Vagina (tissue), 2 donors: ENCODE measurements around the gene LRRC9. TPM values are rescaled to one million over a fixed set of nuclear protein-coding genes. Genes with fewer than 3 reads are reported as not detected.

Experiments
- DNase-seq, 2 donors: peaks; one replicate each; pipeline ENCODE4 v3.0.0-alpha.2; 2017; ENCODE audit errors: extremely low spot score in 2 of 2
- H3K27ac ChIP-seq: fragments of 200-600 bp; sonication (generic); one replicate; pipeline ENCODE4 v1.5.1; 2019
- H3K27me3 ChIP-seq: fragments of 200-600 bp; sonication (generic); one replicate; pipeline ENCODE4 v1.5.1; 2019
- H3K36me3 ChIP-seq, 2 donors: fragments of 200-600 bp; sonication (generic); one replicate each; pipeline ENCODE4 v1.5.1; 2017 to 2019
- H3K4me1 ChIP-seq: fragments of 200-600 bp; sonication (generic); one replicate; pipeline ENCODE4 v1.5.1; 2019
- H3K4me3 ChIP-seq, 2 donors: fragments of 200-600 bp; sonication (generic); 1 replicate in 1 of 2; 2 replicates in 1 of 2; pipeline ENCODE4 v1.5.1; 2016 to 2019
- H3K9me3 ChIP-seq: fragments of 200-600 bp; sonication (generic); one replicate; pipeline ENCODE4 v1.5.1; 2019
- POLR2A ChIP-seq, 2 donors: fragments of 450-650 bp; IDR thresholded peaks; one replicate each; pipeline ENCODE4 v1.6.1; 2017; ENCODE audit warnings: antibody characterized with exemption in 2 of 2, mild to moderate bottlenecking in 2 of 2, moderate library complexity in 2 of 2
- POLR2AphosphoS5 ChIP-seq, 2 donors: sonication (generic); formaldehyde crosslinking; IDR thresholded peaks; one replicate each; pipeline ENCODE4 v1.9.0; 2017; ENCODE audit warnings: antibody characterized with exemption in 2 of 2, mild to moderate bottlenecking in 2 of 2, low read depth in 1 of 2; ENCODE audit not compliant: insufficient read depth in 1 of 2
- intact Hi-C: fragments of 100-400 bp; cut with DNase I; formaldehyde crosslinking; loops from one replicate; pipeline ENCODE4 v1.15.1; 2023
- total RNA-seq: library from RNA; depleted of rRNA; stranded (reverse); fragments of >200 nt; gene quantifications from one replicate; pipeline ENCODE4 v1.2.3, GENCODE V29; 2016
- TF ChIP-seq, protein P1 (sequence below), 3 experiments: fragments of 450-650 bp in 2 of 3; fragments of 200-600 bp in 1 of 3; sonication (generic) in 1 of 3; IDR thresholded peaks; one replicate each; pipeline ENCODE4 v1.5.1; 2017 to 2019; ENCODE audit warnings: antibody characterized with exemption in 3 of 3, mild to moderate bottlenecking in 2 of 3, moderate library complexity in 2 of 3

LRRC9 gene
- total RNA-seq, 1 donor from 2014 or later, result 3.2 TPM

DNA sequence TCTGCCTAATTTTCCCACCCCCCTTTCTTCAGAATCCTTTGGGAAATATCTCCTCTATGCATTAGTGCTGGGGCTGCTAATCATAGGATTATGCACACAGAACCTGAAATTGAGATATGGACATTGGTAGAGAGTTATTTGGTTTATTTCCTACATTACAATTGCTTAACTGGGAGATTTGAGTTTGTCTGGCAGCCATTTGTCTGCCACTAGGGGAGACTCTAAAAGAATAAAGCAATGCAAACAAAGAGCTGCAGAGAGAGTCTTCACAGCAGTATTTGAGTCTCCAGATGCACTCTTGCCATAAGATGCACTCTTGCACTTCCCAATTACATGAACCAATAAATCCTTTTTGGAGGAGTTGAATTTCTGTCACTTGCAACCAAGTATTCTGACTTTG, 159.8 kb downstream of the LRRC9 start:
- H3K27me3 ChIP-seq, result no peaks in the 10 kb centered on the region
- no peak for TF ChIP-seq POLR2A (IDR thresholded peaks at IDR 0.05)
- TF ChIP-seq, protein P1, sequence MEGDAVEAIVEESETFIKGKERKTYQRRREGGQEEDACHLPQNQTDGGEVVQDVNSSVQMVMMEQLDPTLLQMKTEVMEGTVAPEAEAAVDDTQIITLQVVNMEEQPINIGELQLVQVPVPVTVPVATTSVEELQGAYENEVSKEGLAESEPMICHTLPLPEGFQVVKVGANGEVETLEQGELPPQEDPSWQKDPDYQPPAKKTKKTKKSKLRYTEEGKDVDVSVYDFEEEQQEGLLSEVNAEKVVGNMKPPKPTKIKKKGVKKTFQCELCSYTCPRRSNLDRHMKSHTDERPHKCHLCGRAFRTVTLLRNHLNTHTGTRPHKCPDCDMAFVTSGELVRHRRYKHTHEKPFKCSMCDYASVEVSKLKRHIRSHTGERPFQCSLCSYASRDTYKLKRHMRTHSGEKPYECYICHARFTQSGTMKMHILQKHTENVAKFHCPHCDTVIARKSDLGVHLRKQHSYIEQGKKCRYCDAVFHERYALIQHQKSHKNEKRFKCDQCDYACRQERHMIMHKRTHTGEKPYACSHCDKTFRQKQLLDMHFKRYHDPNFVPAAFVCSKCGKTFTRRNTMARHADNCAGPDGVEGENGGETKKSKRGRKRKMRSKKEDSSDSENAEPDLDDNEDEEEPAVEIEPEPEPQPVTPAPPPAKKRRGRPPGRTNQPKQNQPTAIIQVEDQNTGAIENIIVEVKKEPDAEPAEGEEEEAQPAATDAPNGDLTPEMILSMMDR (IDR thresholded peaks at IDR 0.05), result no peak
- TF ChIP-seq POLR2AphosphoS5 (IDR thresholded peaks at IDR 0.05; ENCODE audit: insufficient read depth in 1 of 2, low read depth in 1 of 2), result no peak
- no peaks in the 10 kb centered on the region for H3K9me3 ChIP-seq
- intact Hi-C loops, result no loop called here
- no peak for DNase-seq
- H3K27ac ChIP-seq, result no peak overlapping the region
- H3K4me3 ChIP-seq, result no peak overlapping the region
- no peaks in the 10 kb centered on the region for H3K36me3 ChIP-seq
- H3K4me1 ChIP-seq, result no peaks in the 10 kb centered on the region

DNA sequence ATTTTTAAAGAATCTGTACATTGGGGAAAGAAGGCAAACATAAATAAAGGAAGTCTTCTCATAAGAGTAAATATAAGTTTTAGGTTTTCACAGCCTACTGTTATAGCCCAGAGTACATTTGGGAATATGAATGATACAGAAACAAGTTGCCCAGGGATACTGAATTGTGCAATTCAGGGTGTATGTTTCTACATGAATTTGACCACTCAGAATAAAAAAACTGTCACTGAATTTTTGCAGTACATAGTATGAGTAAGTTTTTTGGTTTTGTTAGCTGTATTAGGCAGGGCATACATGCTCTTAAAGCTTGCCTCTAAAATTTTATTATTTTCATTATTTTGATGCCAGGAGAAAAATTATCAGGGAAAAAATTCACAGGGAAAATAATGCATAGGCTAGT, 165.1 kb downstream of the LRRC9 start:
- no peak overlapping the region for H3K4me3 ChIP-seq

DNA sequence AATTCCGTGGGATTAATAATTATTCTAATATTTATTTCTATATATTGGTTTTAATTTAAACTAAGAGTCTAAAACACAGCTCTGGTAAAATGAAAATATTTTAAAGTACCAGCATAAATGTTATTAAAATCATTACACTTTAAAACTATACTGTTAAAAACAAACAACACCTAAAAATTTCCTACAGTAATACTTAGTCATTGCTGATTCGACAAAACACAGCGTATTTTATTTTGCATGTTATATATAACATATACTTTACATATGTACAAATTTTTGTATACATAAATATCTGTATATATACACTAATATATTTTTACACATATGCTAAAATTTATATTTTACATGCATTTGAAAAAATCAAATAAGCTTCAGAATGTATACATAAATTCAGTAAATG, 165.7 kb downstream of the LRRC9 start:
- H3K27me3 ChIP-seq, result no peaks in the 10 kb centered on the region
- no peak for DNase-seq
- H3K4me3 ChIP-seq, result no peak overlapping the region
- TF ChIP-seq, protein P1 (IDR thresholded peaks at IDR 0.05), result no peak
- TF ChIP-seq POLR2AphosphoS5 (IDR thresholded peaks at IDR 0.05; ENCODE audit: insufficient read depth in 1 of 2, low read depth in 1 of 2) (no peak), POLR2A (IDR thresholded peaks at IDR 0.05) (no peak)
- no peaks in the 10 kb centered on the region for H3K36me3 ChIP-seq
- H3K9me3 ChIP-seq, result no peaks in the 10 kb centered on the region
- H3K4me1 ChIP-seq, result no peaks in the 10 kb centered on the region
- intact Hi-C loops, result no loop called here
- no peak overlapping the region for H3K27ac ChIP-seq

More for the DNA sequence above, 165.1 kb downstream of the LRRC9 start:
- Histone ChIP-seq H3K27me3 (no peaks in the 10 kb centered on the region), H3K4me1 (no peaks in the 10 kb centered on the region), H3K27ac (no peak overlapping the region), H3K36me3 (no peaks in the 10 kb centered on the region), H3K9me3 (no peaks in the 10 kb centered on the region)
- TF ChIP-seq, protein P1 (IDR thresholded peaks at IDR 0.05), result no peak
- TF ChIP-seq POLR2AphosphoS5 (IDR thresholded peaks at IDR 0.05; ENCODE audit: insufficient read depth in 1 of 2, low read depth in 1 of 2) (no peak), POLR2A (IDR thresholded peaks at IDR 0.05) (no peak)
- intact Hi-C loops, result no loop called here
- no peak for DNase-seq

DNA sequence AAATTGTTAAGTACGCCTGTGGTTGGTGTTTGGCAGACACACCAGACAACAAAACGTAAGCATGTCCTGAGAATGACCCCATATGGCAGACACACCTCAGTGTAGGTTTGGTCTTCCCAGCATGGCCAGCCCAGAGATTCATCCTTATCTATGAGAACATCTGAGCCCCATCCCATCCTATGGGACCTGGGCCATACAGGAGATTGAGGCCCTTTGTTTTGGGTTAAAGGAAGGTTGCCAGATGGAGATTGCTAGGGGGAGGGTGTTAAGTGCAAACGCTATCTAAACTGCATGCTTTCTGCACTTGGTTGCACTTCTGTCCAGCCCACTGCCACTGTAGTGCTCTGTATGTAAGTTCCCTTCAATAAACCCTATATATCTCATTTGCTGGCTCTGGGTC, 167.7 kb downstream of the LRRC9 start:
- no peaks in the 10 kb centered on the region for H3K36me3 ChIP-seq
- H3K4me1 ChIP-seq, result no peaks in the 10 kb centered on the region
- H3K9me3 ChIP-seq, result no peaks in the 10 kb centered on the region
- H3K27me3 ChIP-seq, result no peaks in the 10 kb centered on the region
- intact Hi-C loops, result no loop called here
- no peak overlapping the region for H3K4me3 ChIP-seq
- TF ChIP-seq, protein P1 (IDR thresholded peaks at IDR 0.05), result no peak
- no peak for TF ChIP-seq POLR2AphosphoS5 (IDR thresholded peaks at IDR 0.05; ENCODE audit: insufficient read depth in 1 of 2, low read depth in 1 of 2)
- TF ChIP-seq POLR2A (IDR thresholded peaks at IDR 0.05), result no peak
- no peak for DNase-seq
- H3K27ac ChIP-seq, result no peak overlapping the region

DNA sequence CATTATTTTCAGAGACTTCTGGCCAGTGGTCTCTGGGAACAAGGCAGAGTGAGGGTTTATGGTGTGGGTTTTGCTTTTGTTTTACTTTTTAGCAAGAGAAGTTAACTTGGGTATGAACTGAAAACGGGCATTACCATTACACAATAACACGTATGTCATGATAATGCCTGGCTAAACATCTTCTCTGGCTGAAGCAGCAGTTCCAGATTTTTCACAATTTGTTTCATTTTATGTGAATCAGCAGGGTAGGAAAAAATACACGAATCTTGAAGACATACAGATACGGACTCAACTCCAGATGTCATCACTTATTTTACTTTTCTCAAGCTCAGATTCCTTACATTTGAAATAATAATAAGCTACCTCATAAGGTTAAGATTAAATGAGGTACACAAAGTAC, 169.3 kb downstream of the LRRC9 start:
- Histone ChIP-seq H3K36me3 (no peaks in the 10 kb centered on the region), H3K9me3 (no peaks in the 10 kb centered on the region)

More for the DNA sequence above, 169.3 kb downstream of the LRRC9 start:
- intact Hi-C loops, result no loop called here
- Histone ChIP-seq H3K27me3 (no peaks in the 10 kb centered on the region), H3K4me3 (no peak overlapping the region), H3K4me1 (peaks cover 14% of the 10 kb centered on the region), H3K27ac (no peak overlapping the region)
- DNase-seq, result no peak
- TF ChIP-seq, protein P1 (IDR thresholded peaks at IDR 0.05), result no peak
- TF ChIP-seq POLR2AphosphoS5 (IDR thresholded peaks at IDR 0.05; ENCODE audit: insufficient read depth in 1 of 2, low read depth in 1 of 2), result no peak
